Left ventricle myocardium superior (tissue), 1 donor: ENCODE results near the gene RASSF9. TPM values are rescaled to one million over a fixed set of nuclear protein-coding genes. Genes with fewer than 3 reads are reported as not detected.

Experiments used
- ATAC-seq: fragments of 200-7000 bp; cut with Tn5 transposase; one replicate; pipeline ENCODE4 v1.9.1; 2020; ENCODE audit warnings: mild to moderate bottlenecking, moderate library complexity
- DNase-seq: peaks from one replicate; pipeline ENCODE4 v3.0.0-alpha.2; 2020
- intact Hi-C: fragments of 100-400 bp; cut with micrococcal nuclease; formaldehyde crosslinking; loops from one replicate; pipeline ENCODE4 v1.11.0; 2022
- total RNA-seq: library from RNA; stranded (reverse); fragmentation: NEBNext Ultra II Directional; extraction: Animal tissue kit (Norgen Biotek cat#: 25700); gene quantifications from one replicate; pipeline ENCODE4 v1.2.1, GENCODE V29; 2021
- donor health status: DM: no; HTN: yes; CAD: no; lungs with severe emphysema.

The RASSF9 gene
- total RNA-seq, 1 donor from 2014 or later: 6.1 TPM

DNA sequence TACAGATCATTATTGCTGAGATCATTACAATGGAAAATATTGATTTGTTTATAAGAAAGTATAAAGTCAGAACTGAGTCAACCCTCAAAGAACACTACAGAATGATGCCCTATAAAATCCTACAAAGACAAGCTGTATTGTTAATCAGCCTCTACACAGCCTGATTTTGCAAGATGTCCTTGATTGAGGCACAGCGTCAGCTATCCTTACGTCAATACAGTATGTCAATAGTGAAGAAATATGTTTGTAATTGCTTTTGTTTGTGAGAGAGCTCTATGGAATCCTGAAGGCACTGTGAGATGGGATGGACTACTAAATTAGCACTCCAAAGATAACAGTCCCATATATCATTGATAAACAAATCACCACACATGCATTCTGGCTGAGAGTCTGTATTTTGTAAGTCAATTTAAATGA is 70.7 kb downstream of the RASSF9 start:
- ATAC-seq (no peak), DNase-seq (no peak)
- intact Hi-C loops: no loop called here

DNA sequence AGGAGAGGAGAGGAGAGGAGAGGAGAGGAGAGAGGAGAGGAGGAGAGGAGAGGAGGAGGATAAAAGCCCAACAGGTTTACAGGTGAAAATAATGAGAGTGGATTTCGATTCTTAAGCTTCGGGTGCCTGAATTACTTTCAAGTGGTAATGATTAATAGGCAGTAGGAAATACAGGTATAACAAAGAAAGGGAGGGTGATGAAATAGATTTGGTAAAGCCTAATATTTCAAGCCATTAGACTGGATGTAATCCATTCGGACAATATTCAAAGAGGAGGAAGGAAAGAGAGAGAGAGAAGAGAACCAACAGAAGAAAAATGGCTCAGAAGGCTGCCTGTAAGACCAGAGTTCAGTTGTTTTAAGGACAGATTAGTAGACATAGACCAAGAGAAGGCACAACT is 76.6 kb downstream of the RASSF9 start:
- DNase-seq (no peak), ATAC-seq (no peak)
- intact Hi-C loops: no loop called here

DNA sequence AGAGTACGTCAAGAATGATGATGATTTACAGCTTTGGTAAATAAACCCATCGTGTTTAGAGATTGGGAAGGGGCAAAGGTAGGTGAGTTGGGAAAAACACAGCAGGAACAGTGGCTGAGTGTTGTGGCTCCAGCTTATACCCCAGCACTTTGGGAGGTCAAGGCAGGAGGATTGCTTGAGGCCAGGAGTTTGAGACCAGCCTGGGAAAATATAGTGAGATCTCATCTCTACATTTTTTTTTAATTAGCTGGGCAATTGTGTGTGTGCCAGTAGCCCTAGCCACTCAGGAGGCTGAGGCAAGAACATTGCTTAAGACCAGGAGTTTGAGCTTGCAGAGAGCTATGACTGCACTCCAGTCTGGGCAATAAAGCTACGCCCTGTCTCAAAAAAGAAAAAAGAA is 77.1 kb downstream of the RASSF9 start:
- ATAC-seq: no peak
- DNase-seq: no peak
- intact Hi-C loops: no loop called here

DNA sequence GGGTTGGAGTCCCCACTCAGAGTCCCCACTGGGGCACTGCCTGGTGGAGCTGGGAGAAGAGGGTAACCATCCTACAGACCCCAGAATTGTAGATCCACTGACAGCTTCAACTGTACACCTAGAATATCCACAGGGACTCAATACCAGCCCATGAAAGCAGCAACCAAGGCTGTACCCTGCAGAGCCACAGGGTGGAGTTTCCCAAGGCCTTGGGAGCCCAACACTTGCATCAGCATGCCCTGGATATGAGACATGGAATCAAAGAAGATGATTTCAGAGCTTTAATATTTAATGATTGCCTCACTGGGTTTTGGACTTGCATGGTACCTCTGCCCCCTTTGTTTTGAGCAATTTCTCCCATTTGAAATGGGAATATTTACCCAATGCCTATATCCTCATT is 80.4 kb downstream of the RASSF9 start:
- intact Hi-C loops: no loop called here
- no peak for DNase-seq
- no peak for ATAC-seq

Other genes starting within 250 kb of the RASSF9 start
- gene NTS, start 37.9 kb upstream of the RASSF9 start, total RNA-seq: 0.20 TPM